SK-N-DZ (cell line): ENCODE results near the gene PP2D1.
"Not testable (repeated sequence)": the region's sequence is repeated elsewhere in the genome, so short reads cannot be mapped to it uniquely, and the experiment has no call there.

Experiments
- DNase-seq: peaks from one replicate; pipeline ENCODE4 v3.0.0-alpha.2; 2015; ENCODE audit warnings: low spot score

Gene PP2D1

GRCh38 chr3:19972054-19972453 lies 40.0 kb downstream of the PP2D1 start:
- DNase-seq = no peak

- no peak for DNase-seq
These were observed 41.7 kb downstream of the PP2D1 start for GRCh38 chr3:19970327-19970726.

GRCh38 chr3:19967812-19968211 lies 44.3 kb downstream of the PP2D1 start:
- DNase-seq = no peak

- no peak for DNase-seq
These were observed 44.9 kb downstream of the PP2D1 start for GRCh38 chr3:19967208-19967607.

DNA sequence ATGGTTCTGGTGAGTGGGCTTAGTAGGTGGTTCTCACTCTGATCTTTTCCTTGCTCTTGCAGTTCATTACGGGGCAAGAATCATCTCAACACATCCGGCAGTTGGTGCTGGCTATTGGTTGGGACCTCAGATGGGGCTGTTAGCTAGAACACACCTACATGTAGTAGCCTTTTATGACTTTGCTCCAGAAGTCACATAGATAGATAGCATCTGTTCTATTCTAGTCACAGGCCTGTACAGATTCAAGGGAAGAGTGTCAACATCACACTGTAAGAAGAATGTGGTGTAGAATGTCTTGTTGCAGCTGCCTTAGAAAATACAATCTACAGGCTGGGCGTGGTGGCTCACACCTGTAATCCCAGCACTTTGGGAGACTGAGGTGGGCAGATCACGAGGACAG lies 50.1 kb downstream of the PP2D1 start:
- DNase-seq = no peak

DNA sequence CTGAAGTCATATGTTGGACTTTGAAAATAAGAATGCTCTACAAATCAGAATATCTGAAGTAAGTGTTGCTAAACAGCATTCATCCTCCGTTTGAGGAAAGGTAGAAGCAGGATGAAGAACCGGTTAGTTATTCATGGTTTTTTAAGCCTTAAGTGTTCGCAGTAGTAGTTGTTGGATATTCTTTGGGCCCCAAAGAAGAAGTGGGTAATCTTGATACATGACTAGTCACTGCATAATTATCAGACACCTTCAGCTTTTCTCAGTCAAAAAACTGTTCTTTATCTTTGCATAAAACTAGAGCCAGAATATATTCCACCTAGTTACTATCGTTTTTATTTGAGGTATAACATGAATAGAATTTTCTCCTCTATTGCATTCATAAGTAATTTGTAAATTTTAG lies 51.4 kb downstream of the PP2D1 start:
- DNase-seq = no peak

- no peak for DNase-seq
These were observed 52.6 kb downstream of the PP2D1 start for GRCh38 chr3:19959505-19959904.

DNA sequence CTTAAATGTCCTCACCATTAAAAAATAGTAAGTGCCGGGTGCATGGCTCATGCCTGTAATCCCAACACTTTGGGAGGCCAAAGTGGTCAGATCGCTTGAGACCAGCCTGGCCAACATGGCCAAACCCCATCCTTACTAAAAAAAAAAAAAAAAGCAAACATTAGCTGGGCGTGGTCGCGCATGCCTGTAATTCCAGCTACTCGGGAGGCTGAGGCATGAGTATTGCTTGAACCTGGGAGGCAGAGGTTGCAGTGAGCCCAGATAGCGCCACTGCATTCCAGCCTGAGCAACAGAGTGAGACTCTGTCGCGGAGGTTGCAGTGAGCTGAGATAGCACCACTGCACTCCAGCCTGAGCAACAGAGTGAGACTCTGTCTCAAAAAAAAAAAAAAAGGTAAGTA lies 54.7 kb downstream of the PP2D1 start:
- not testable (repeated sequence) for DNase-seq

GRCh38 chr3:19954676-19955075 lies 57.4 kb downstream of the PP2D1 start:
- DNase-seq = no peak

- no peak for DNase-seq
These were observed 61.7 kb downstream of the PP2D1 start for GRCh38 chr3:19950316-19950715.

DNA sequence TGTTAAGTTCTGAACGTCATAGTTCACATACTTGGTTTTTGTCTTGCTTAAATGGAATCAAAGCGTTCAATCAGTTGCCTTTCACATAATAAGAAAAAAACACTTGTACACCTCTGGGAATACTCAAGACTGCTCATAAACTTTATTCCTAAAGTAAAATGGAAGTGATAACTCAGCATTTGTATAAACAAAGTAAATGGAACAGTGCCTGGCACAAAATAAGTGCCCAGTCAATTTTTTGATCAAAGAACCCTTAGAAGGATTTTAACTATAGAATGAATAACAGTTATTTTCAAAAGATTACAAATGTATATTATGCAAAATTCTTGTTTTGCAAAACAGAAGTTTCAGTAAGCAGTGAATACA lies 63.9 kb downstream of the PP2D1 start:
- no peak for DNase-seq

GRCh38 chr3:19947549-19948225 lies 64.4 kb downstream of the PP2D1 start:
- peak; percentile 44 for DNase-seq

GRCh38 chr3:19946832-19947548 lies 65.1 kb downstream of the PP2D1 start, which contains the start of gene RAB5A:
TSS of gene RAB5A (plus strand) at chr3:19947097. CDS start at chr3:19950899, 3,802 bp downstream.
- DNase-seq = peak; percentile 99

DNA sequence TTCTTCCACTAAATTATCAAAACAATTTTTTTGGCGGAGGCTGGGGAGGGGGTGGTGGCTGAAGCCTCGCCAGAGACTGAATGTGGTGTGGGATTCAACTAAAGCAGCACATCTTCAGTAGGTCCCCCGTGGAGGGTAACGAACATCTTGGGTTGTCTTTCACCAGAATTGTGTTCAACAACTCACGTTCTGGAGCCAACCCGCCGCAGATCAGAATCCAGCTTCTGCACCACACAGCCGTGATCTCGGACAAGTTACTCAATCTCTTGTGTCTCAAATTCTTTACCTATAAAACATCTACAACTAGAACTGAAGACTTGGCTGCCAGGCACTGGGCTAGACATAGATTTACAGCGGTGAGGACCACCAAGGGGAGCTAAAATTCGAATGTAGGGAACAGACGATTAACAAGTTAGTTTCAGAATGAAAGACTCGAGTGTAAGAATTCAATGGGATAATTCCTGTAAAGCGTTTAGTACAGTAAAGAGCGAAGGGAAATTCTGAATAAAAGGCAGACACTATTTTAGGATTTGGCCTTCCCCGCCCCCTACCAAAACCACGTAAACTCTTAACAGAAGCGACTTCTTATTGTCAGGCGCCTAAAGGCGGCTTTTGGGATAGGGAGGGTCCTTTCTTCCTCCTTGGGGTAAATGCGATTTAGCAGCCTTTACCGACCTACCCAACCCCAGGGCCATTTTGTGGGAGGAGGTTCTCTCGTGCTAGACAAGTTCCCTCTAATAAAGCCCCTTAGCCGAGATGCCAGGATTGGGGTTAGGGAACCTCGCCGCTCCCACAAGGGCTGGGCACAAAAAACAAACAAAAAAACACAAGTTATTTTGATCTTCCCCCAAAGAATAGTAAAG lies 65.9 kb downstream of the PP2D1 start:
- DNase-seq = no peak

DNA sequence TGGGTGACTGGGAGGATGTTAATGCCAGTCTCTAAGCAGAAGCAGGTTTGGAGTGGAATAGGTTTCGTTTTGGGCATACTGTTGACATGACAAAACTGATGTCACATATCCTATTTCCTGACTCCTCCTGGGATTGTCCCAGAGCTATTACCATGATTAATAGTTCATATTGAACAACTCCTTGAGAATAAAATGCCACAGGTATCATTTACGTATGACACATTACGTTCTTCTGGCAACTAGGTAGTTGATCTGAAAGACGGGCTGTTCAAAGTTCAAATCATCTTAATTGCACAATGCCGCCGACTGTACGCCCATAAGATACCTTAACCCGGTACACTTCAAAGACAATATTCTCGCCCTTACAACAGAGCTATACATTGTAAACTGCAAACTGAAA lies 66.5 kb downstream of the PP2D1 start:
- DNase-seq = no peak

DNA sequence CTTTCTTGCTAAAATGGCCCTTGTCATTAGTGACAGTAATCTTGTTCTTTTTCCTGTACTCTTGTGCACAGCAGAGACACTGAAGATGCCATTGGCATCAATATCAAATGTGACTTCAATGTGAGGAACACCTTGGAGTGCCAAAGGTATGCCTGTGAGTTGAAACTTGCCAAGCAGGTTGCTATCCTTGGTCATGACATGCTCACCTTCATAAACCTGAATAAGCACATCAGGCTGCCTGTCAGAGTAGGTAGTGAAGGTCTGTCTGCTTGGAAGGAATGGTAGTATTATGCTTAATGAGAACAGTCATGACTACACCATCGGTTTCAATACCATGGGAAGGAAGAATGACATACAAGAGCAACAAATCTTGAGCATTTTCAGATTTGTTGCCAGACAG lies 71.4 kb downstream of the PP2D1 start:
- no peak for DNase-seq

DNA sequence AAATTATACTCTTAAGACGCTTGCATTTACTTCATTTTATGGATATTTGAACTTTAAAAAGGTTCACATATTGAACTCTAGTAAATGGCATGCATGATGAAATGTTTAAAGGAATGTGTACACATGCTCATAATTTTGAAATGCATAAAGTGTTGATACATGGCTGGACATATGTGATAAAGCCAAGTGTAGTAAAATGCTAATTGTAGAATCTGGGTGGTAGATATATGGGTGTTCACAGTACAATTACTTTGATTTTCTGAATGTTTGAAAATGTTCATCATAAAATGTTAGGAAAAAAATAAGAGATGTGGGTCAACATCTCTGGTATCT lies 73.8 kb downstream of the PP2D1 start:
- DNase-seq = no peak

DNA sequence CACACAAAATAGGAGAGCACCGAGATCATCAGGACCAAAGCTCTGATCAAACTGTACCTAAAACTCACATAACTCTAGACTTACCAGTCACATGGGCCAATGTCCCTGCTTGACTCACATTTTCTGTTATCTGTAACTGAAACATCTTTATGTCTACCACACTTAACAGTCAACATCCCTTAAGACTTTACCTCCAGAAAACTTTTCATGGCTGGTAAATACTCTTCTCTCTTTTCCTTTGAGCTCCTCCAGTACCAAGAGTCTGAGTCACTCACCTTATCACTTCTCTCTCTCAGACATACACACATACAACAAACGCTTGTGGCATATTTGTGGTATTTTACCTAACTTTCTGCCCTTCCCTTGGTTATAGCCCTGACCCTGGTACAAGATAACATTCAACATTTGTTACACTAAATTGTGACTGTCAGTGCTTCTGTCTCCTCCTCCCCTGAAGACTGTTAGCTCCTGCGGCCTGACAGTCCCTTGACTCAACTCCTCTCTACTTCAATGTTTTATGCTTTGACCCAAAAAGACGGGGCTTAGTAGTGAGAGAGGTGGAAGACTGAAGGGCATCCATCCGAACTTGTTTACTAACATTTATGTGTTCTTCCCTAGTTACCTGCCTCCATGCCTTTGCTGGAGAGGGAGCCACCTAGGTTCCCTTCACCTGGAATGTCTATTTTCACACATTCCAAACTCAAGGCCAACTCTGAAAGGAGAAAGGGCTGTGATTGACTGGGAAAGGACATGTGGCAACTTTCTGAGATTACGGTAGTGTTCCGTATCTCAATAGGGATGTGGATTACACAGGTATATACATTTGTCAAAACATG lies 74.4 kb downstream of the PP2D1 start:
- DNase-seq = no peak
